Stimulated activated CD4-positive, alpha-beta T cell treated with anti-CD3 and anti-CD28 coated beads, Interleukin-4, amount 100 ng/mL, for 4 hours (primary cell): ENCODE measurements around the gene EFCAB6.

Experiments used
- DNase-seq, 2 experiments: peaks; one replicate each; pipeline ENCODE4 v3.0.0-alpha.2; 2020

Gene EFCAB6

DNA sequence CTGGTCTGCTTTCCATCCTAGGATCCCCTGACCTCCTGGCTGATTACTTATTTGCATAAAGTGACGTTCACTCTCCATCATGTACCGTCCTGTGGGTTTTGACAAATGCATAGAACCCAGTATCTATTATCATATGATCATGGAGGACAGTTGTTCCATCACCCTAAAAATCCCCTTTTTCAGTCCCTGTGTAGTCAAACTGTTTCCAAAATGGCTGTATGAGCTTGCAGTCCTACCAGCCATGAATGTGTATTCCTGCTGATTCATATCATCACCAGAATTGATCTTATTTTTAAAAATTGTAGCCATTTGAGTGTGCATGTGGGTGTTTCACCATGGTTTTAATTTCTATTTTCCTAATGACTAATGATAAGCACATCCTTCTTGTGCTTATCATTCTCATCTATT is 291.5 kb downstream of the EFCAB6 start:
- no peak for DNase-seq

DNA sequence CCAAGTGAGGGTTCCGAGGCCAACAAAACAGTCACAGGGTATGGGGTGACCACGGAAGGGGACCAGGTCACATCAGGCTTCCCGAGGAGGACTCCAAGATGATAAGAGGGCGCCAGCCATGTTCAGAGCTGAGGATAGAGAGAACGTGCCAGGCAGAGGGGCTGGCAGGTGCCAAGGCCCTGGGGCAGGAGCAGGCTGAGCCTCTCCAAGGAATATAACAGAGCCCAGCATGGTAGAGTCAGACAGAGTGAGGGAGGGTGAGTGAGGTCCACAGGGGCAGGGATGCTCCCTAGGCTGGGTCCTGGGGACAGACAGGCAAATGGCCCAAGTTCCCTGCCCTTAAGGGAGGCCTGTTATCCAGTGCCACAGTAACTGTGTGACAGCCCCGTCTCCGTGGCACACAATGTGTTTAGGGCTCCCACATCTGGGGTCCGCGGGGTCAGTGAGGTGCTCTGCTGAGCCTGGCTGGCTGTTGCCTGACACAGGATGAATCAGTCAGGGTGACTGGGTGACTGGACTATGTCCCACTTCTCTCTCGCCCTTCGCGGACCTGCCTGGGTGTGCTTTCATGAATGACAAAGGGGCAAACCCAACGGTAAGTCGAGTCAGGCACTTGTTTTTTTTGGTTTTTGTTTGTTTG is 295.0 kb downstream of the EFCAB6 start:
- no peak for DNase-seq

DNA sequence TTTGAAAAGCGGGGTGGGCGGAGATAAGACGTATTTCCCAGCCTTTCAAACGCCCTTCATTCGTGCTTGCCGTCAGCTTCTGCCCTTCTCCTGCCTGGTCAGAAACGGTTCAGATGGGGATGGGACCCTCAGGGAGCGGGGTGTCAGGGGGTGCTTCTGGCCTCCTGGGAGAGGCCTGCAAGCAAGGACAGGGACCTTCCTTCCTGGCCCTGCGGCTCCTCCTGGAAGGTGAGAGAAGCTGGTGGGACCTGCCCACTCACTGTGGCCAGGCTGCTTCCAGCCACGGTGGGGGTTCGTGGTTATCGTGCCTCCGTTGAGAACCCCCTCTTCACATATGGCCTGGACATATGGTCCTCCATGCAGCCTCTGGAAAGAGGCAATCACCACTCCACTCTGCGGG is 295.7 kb downstream of the EFCAB6 start:
- DNase-seq: no peak

DNA sequence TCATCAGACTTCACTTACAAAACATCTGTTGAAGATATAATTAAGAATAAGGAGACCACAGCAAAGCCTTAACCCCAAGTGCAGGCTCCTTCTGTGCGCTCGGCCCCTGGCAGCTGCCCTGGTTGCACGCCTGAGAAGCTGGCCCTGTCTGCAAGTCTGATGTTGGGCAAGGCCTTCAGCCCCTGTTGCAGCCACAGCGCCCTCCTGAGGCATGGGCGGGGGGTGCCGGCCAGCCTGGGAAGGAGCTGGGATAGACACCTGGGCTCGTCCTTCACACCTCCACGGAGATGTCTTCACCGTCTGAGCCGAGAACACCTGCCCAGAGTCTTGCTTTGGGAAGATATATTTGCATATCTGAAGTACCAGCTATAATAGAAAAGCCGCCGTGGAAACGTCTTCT is 296.2 kb downstream of the EFCAB6 start:
- no peak for DNase-seq

DNA sequence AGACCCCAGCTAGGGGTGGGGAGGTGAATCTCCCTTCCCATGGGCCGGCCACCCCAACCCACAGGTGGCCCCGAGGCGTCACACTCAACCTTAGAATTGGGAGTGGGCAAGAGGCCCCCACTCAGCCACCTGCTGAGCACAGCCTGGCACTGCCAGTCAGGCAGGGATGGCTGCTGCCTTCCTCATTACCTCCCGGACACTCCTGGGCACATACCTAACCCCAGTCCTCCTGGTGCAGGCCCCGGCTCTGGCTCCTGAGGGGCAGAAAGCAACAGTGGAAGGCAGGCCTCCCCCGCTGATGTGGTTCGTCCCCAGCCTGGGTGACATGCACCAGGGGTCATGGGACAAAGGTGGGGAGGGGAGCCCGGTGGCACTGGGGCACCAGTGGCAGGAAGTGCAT is 296.7 kb downstream of the EFCAB6 start:
- DNase-seq: no peak

DNA sequence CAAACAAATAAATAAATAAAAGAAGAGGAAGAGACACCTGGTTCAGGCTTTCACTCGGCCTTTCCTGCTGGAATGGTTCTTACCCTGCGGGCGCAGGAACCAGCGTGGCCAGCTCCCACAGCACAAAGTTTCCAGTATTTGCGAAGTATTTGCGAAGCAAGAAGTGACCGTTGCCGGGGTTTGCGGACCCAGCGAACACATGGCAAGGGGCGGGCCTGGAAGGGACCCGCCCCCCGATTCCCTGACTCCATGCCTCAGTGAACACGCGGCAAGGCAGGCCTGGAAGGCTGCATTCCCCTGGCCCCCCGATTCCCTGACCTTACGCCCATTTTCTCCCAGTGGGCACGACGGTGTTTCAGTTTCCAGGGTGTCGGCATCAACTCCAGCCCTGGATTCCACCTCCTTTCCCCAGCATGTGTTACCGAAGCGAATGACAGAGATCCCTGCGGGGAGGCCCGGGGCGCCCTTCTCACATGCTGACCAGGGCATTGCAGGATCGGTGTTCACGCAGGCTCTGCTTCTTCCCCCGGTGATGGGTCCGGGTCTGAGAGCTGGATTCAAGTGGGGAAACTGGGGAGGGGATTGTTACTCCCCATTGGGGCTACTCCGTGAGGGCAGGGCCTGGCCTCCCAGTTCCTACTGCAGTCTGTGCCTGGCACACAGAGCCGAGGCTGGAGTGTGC is 297.5 kb downstream of the EFCAB6 start:
- no peak for DNase-seq

DNA sequence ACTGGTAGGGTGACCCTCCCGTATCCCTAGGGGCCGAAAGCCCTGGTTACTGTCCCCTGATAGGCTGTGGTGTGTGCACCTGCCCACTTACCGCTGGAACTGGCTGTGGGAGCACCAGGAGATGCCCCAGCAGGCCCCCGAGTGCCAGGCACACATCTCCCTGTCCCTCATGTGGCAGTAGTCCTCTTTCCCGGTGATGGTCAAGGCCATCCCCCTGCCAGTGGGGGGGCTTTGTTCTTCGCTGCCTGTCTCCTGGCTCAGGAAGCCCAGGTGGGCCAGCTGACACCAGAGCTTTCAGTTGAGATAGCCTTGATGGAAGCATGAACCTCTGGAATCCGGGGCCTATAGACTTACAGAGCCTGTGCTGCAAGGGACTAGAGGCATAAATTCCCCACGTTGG is 299.8 kb downstream of the EFCAB6 start:
- DNase-seq: no peak

DNA sequence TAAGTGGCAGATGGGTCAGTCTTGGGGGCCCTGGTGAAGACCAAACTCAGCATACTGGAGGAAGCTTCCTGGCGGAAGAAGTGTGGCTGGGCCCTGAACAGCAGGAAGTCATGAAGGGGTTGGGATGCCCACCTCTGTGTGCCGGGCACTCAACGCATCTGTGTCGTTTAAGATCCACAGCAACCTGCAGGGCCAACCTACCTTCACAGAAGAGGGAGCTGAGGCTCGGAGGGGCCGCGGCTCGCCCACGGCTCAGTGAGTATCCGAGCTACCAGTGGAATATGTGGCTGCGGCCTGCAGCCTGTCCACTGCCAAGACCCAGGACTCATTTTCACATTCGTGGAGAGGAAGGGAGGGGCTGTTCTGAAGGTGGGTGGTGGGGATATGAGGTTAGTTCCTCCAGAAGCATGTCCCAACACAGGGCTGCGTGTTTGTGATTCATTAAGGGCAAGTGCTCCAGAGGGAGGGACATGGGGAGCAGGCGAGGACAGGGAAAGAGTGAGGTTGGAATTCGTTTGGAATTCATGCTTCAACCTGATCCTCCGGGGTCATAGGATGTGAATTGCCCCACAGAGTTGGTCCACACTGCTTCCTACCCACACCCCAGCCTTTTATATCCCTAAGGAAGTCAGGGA is 300.7 kb downstream of the EFCAB6 start:
- no peak for DNase-seq

DNA sequence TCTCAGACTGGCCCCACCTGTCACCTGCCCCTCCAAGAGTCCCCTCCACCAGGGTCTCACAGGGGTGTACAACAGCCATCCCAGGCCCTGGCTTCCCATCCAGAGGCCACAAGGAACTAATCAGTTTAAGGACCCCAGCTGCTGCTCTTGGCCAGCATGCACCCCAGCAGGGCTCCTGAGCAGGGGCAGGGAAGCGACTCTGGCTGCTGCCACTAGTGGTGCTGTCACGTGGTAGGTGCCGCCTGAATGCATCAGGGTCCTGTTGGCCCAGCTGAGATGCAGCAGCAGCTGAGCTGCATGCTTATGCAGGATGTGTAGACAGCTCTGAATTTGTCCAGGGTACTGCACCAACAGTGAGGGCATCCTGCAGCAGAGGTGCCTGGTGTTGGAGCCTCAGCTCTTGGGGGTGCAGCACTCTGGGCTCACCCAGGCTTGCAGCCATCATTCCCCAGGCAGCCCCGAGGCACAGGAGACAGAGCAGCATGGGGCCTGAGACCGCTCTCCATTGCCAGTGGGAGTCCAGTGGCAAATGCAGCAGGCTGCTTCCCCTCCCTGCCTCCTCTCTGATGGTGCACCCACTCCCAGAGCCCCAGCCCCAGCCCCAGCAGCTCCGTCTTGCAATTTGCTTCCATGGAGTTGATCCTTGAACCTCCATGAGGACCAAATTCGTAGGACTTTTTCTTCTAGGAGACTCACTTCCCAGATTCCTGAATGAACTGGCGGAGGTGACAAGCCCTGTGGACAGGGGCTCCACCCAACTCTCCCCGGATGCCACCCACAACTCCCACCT is 301.6 kb downstream of the EFCAB6 start:
- DNase-seq: no peak

DNA sequence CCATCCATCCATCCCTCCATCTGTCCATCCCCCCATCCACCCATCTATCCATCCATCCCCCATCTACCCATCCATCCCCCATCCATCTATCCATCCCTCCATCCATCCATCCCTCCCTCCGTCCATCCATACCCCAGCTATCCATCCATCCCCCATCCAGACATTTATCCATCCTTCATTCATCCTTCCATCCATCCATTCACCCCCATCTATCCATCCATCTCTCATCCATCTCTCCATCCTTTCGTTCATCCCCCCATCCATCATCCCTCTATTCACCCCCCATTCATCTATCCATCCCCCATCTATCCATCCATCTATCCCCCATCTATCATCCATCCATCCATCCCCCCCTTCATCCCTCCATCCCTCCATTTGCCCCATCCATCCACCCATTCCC is 302.8 kb downstream of the EFCAB6 start:
- DNase-seq: no peak

DNA sequence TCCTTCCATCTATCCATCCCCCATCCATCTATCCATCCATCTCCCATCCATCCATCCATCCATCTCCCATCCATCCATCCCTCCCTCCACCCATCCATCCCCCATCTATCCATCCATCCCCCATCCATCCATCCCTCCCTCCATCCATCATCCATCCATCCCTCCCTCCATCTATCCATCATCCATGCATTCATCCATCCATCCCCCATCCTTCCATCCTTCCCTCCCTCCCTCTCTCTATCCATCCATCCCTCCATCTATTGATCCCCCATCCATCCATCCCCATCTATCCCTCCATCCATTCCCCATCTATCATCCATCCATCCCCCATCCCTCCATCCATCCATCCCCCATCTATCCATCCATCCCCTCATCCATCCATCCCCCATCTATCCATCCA is 303.6 kb downstream of the EFCAB6 start:
- DNase-seq: no peak

DNA sequence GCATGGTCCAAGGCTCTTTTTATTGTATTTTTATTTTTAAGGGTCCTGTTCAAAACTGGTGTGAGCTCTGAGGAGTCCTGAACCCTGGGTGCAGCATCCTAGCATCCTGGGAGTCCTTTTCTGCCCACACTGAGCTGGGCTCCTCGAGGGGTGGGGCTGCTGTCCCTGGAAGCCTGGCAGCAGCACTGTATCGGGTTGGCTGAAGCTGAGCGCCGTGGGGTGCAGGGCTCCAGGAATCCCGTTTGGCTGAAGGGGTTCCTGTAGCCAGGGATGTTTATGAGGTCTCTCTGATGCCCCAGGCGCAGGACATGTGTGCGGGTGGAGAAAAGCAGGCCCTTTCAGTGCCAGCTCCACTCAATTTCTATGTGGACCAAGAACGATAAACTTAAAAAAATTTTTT is 304.9 kb downstream of the EFCAB6 start:
- no peak for DNase-seq

DNA sequence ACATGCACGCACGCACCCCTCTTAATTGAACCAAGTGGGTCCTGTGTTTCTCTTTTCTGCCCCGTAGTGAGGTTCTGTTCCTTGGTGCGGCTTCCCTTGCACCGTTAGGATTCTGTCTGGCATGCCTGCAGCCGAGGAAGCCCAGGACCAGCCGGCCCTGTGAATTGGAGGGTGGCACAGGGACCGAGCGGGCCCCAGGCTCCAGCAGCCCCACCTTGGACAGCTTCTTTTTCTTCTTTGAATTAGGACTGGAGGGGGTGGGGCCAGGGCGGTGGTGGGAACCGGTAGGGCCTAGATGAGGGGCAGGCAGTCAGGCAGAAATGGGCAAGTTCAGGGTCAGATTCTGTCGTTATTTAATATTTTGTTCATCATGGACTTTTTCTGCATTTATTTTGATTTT is 305.6 kb downstream of the EFCAB6 start:
- DNase-seq: no peak

DNA sequence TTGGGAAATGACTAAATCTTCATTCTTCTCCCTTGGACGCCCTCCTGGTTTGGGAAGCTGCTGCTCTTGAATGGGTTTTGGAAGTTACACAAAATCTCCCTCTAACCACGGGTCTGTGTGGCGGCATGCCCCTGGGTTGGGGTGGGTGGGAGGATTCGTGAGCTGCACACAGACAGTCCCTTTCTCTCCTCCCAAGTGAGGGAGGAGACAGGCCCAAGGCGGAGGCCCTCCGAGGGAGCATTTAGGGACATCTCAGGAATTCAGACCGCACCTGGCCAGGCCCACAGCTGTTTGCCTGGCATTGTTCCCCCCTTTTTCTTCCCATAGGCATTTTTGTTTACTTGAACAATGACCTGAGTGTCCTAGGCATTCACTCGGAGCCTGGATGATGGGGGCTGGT is 306.2 kb downstream of the EFCAB6 start:
- DNase-seq: no peak

DNA sequence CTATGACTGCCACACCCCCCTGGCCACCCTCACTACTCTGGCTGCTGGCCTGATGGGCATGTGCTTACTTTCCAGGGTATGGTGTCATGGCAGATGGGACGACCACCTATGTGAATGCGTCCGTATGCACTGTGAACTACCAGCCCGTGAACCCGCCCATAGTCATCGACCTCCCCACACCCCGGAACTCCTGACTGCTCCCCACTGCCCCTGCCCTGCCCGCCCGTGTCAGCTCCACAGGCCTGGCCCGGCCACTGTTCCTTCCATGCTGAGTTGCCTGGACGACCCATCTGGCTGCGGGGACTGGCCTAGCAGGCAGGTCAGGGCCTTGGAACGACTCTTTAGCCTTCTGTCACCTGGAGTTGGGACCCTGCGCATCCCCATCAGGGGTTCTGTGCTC is 306.7 kb downstream of the EFCAB6 start:
- DNase-seq: no peak

DNA sequence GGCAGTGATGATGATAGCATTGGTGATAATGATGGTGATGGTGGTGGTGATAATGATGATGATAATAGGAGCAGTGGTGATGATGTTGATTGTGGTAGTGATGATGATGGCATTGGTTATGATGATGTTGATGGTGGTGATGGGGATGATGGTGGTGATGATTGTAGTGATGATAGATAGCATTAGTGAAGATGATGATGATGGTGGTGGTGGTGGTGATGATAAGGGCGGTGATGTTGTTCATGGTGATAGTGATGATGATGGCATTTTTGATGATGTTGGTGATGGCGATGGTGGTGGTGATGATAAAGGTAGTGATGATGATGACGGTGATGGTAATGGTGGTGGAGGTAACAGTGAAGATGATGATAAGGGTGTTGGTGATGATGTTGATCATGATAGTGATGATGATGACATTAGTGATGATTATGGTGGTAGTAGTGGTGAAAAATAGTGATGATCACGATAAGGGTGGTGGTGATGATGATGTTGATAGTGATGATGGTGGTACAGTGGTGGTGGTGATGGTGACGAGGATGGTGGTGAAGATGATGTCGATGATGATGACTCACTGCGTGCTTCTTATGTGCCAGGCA is 307.3 kb downstream of the EFCAB6 start:
- DNase-seq: no peak

DNA sequence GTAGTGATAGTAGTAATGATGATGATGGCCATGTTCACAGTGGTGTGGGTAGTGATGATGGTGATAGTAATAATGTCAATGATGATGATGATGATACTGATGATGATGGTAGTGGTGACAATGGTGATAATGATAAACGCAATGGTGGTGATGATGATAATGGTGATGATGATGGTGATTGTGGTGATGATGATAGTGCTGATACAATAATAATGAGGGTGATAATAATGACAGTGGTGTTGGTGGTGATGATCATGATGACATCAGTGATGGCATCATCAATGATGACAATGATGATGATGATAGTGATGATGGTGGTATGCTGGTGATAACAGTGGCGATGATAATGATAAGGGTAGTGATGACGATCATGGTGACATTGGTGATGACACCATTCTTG is 308.0 kb downstream of the EFCAB6 start:
- DNase-seq: no peak

DNA sequence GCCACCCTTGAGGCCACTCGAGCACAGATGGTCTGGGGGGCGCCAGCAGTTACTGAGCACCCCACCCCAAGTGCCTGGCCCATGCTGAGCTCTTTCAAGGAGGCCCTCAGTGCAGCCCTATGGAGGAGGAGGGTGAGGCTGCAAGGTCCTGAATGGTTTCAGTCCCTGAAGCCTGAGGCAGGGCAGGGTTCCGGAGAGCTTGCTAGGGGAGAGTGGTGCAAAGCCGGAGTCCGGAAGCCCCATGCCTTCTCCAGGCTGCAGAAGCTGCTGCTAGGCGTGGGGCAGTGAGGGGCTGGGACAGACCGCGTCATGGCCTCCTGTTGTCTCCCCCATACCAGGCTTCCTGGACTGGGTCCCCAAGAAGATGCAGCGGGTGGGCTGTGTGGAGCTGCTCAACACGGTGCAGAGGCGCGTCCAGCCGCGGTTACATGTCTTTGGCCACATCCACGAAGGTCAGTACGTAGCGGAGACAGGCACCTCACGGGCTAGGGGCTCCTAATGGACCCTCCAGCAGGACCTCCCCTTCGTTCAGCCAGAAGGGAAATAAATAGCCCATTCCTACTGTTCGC is 309.7 kb downstream of the EFCAB6 start:
- no peak for DNase-seq

DNA sequence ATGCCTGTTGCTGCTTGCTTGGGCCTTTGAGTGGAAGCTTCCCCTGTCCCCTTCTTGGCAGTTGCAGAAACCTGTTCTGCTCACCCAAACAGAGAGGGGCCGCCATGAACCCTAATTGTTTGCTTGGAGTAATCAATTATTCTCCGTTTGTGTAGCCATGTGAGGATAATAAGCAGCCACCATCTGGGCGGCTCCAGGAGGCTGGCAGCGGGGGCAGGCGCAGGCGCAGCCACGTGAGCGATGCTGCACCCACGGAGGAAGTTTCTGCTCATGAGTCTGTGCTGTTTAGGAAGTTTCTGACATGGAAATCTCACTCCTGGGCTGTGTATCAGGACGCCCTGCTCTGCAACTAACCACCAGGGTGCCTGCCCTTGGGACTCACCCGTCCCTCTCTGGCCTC is 310.2 kb downstream of the EFCAB6 start:
- DNase-seq: no peak

DNA sequence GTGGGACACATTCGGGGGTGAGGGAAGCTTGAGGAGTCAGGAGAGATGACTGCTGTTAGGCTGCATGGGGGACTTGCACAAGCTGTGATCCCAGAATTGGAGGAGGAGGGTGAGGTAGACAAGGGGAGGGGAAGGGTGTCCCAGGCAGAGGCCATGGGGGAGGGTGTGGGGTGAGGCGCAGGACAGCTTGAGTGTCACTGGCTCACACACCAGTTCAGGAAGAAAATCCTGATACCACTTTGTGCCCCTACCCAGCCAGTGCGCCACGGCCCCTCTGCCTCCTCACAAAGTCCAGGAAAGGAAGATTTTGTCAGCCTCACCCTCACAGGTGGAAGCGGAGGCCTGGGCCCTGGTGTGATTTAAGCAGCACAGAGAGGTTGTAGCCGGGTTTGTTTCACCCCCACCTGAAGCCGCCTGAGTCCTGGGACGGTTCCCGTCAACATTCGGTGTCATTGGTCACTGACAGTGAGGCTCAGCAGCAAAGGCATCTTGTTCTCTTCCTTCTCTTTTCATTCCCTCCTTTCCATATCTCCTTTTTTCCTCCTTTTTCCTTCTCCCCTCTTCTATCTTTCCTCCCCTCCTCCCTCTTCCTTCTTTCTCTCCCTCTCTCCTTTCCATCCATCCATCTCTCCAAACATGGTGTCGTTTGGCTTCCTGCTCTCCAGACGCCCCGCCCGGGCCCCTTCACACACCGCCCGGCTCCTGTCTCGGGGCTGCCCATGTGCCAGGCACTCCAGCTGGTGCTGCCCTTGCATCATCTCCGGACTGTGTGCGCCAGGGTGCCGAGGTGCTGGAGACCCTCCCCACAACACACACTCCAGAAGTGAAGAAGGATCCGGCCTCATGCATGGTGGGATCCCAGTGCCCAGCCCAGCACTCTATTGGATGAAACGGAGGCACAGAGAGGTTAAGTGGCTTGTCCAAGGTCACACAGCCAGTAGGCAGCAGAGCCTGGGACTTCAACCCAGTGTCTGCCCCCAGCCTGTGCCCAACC is 311.0 kb downstream of the EFCAB6 start:
- no peak for DNase-seq

DNA sequence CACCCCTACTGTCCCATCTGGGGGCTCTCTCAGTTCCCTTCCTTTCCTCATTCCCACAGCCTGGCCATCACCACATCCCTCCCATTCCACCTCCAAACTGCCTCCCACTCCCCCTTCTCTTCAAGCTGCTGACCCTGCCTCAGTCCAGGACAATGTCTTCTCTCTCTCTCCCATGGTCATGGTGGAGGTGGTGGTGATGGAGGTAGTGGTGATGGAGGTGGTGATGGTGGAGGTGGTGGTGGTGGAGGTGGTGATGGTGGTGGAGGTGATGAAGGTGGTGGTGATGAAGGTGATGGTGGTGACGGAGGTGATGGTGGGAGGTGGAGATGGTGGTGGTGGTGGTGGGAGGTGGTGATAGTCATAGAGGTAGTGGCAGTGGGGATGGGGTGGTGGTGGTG is 313.2 kb downstream of the EFCAB6 start:
- DNase-seq: no peak
